Neural cell (in vitro differentiated cells): ENCODE results near the gene GPR17. TPM values are rescaled to one million over a fixed set of nuclear protein-coding genes. Genes with fewer than 3 reads are reported as not detected.

Source experiments
- H2AFZ ChIP-seq: fragments of 200-600, 300-800 bp; sonication (generic), shearing (Covaris generic); 2 replicates; pipeline ENCODE4 v1.6.0; 2014; ENCODE audit warnings: low read depth, mild to moderate bottlenecking, antibody characterized with exemption, low read length, moderate library complexity
- H3F3A ChIP-seq: fragments of 200-600 bp; shearing (Covaris generic); 2 replicates; pipeline ENCODE4 v1.6.1; 2016; ENCODE audit warnings: mild to moderate bottlenecking, moderate library complexity, mixed read lengths, antibody characterized with exemption, low read length; ENCODE audit not compliant: insufficient read depth, poor library complexity, severe bottlenecking
- H3K27ac ChIP-seq: fragments of 200-600, 300-800 bp; sonication (generic), shearing (Covaris generic); 2 replicates; pipeline ENCODE4 v1.5.1; 2014; ENCODE audit warnings: mild to moderate bottlenecking, low read length, moderate library complexity
- H3K27me3 ChIP-seq: fragments of 300-800, 200-600 bp; sonication (generic), shearing (Covaris generic); 2 replicates; pipeline ENCODE4 v1.6.0; 2014; ENCODE audit warnings: mild to moderate bottlenecking, low read depth, low read length, moderate library complexity; ENCODE audit not compliant: insufficient read depth
- H3K36me3 ChIP-seq: fragments of 300-800, 200-600 bp; sonication (generic), shearing (Covaris generic); 2 replicates; pipeline ENCODE4 v1.5.1; 2014; ENCODE audit warnings: mild to moderate bottlenecking, antibody characterized with exemption, low read length, moderate library complexity; ENCODE audit not compliant: insufficient read depth
- H3K4me2 ChIP-seq: fragments of 300-800, 200-600 bp; sonication (generic), shearing (Covaris generic); 2 replicates; pipeline ENCODE4 v1.6.0; 2014; ENCODE audit warnings: mild to moderate bottlenecking, low read length
- H3K4me3 ChIP-seq: fragments of 300-800, 200-600 bp; sonication (generic), shearing (Covaris generic); 2 replicates; pipeline ENCODE4 v1.5.1; 2014; ENCODE audit warnings: mild to moderate bottlenecking, low read length, moderate library complexity
- H3K79me2 ChIP-seq: fragments of 200-600 bp; shearing (Covaris generic); replicated peaks from 2 replicates; pipeline ENCODE4 v1.6.0; 2014; ENCODE audit warnings: mild to moderate bottlenecking, low read length, moderate library complexity; ENCODE audit not compliant: insufficient read depth
- H3K9ac ChIP-seq: fragments of 300-800, 200-600 bp; sonication (generic), shearing (Covaris generic); 2 replicates; pipeline ENCODE4 v1.6.1; 2016; ENCODE audit warnings: mild to moderate bottlenecking, low read length, mixed read lengths
- H3K9me2 ChIP-seq: fragments of 200-600 bp; shearing (Covaris generic); 2 replicates; pipeline ENCODE4 v1.6.1; 2016; ENCODE audit warnings: mild to moderate bottlenecking, low read length, mixed read lengths; ENCODE audit not compliant: insufficient read depth
- H3K9me3 ChIP-seq: fragments of 200-600, 300-800 bp; sonication (generic), shearing (Covaris generic); 2 replicates; pipeline ENCODE4 v1.6.1; 2016; ENCODE audit warnings: mild to moderate bottlenecking, mixed run types, low read length, moderate library complexity, mixed read lengths
- H4K20me1 ChIP-seq: fragments of 200-600 bp; shearing (Covaris generic); 2 replicates; pipeline ENCODE4 v1.6.1; 2016; ENCODE audit warnings: mild to moderate bottlenecking, mixed run types; ENCODE audit not compliant: insufficient read depth
- CTCF ChIP-seq: fragments of 450-650 bp; IDR thresholded peaks from 2 replicates; pipeline ENCODE4 v1.5.1; 2014; ENCODE audit warnings: antibody characterized with exemption, mild to moderate bottlenecking, moderate library complexity; ENCODE audit not compliant: poor library complexity, severe bottlenecking
- EP300 ChIP-seq: fragments of 450-650 bp; conservative IDR thresholded peaks from 2 replicates; pipeline ENCODE4 v1.6.1; 2014; ENCODE audit warnings: antibody characterized with exemption, mild to moderate bottlenecking, moderate library complexity; ENCODE audit not compliant: poor library complexity, severe bottlenecking
- EZH2 ChIP-seq: fragments of 200-600, 300-800 bp; shearing (Covaris generic), sonication (generic); IDR thresholded peaks from 2 replicates; pipeline ENCODE4 v1.6.1; 2014; ENCODE audit warnings: antibody characterized with exemption, low read length, borderline replicate concordance, mild to moderate bottlenecking; ENCODE audit not compliant: insufficient read depth, poor library complexity, severe bottlenecking
- MXI1 ChIP-seq: fragments of 450-650 bp; conservative IDR thresholded peaks from 2 replicates; pipeline ENCODE4 v1.6.1; 2014; ENCODE audit warnings: antibody characterized with exemption, mild to moderate bottlenecking; ENCODE audit not compliant: poor library complexity, severe bottlenecking
- POLR2AphosphoS5 ChIP-seq: IDR thresholded peaks from 2 replicates; pipeline ENCODE4 v1.6.1; 2012
- RAD21 ChIP-seq: fragments of 450-650 bp; conservative IDR thresholded peaks from 2 replicates; pipeline ENCODE4 v1.6.1; 2014; ENCODE audit warnings: antibody characterized with exemption, mild to moderate bottlenecking, moderate library complexity
- REST ChIP-seq: IDR thresholded peaks from 2 replicates; pipeline ENCODE4 v1.6.1; 2012; ENCODE audit warnings: borderline replicate concordance
- SMC3 ChIP-seq: fragments of 450-650 bp; conservative IDR thresholded peaks from 2 replicates; pipeline ENCODE4 v1.6.1; 2014; ENCODE audit warnings: antibody characterized with exemption, mild to moderate bottlenecking, moderate library complexity; ENCODE audit not compliant: poor library complexity
- TAF1 ChIP-seq: IDR thresholded peaks from 2 replicates; pipeline ENCODE4 v1.6.1; 2012; ENCODE audit warnings: low read depth
- polyA plus RNA-seq: library from polyadenylated mRNA; depleted of rRNA; stranded (reverse); fragments of >200 nt; gene quantifications from 2 replicates; pipeline ENCODE4 v1.2.3, GENCODE V29; 2014

Gene GPR17
- polyA plus RNA-seq, 1 donor from 2014 or later: not detected

- H3K27me3 ChIP-seq: no peaks in the 10 kb centered on the region
- no peak overlapping the region for H3K4me2 ChIP-seq
- no peaks in the 10 kb centered on the region for H3K9me2 ChIP-seq
- no peaks in the 10 kb centered on the region for H3K36me3 ChIP-seq
- no peaks in the 10 kb centered on the region for H4K20me1 ChIP-seq
- TF ChIP-seq MXI1 (no peak), REST (no peak), CTCF (no peak), TAF1 (no peak), RAD21 (no peak), POLR2AphosphoS5 (no peak), EZH2 (no peak), SMC3 (no peak)
- no peaks in the 10 kb centered on the region for H3K9me3 ChIP-seq
- no peak overlapping the region for H3K27ac ChIP-seq
- no peaks in the 10 kb centered on the region for H3K79me2 ChIP-seq
- H3K4me3 ChIP-seq: no peak overlapping the region
- no peak overlapping the region for H2AFZ ChIP-seq
- H3F3A ChIP-seq: no peaks in the 10 kb centered on the region
- H3K9ac ChIP-seq: no peak overlapping the region
These were observed 2.4 kb upstream of the GPR17 start for GRCh38 chr2:127643439-127644065.

- H3K27me3 ChIP-seq: no peaks in the 10 kb centered on the region
- H3K4me2 ChIP-seq: no peak overlapping the region
- no peaks in the 10 kb centered on the region for H3K9me2 ChIP-seq
- no peaks in the 10 kb centered on the region for H3F3A ChIP-seq
- H3K36me3 ChIP-seq: no peaks in the 10 kb centered on the region
- no peak overlapping the region for H3K27ac ChIP-seq
- H2AFZ ChIP-seq: no peak overlapping the region
- no peak overlapping the region for H3K4me3 ChIP-seq
- no peaks in the 10 kb centered on the region for H4K20me1 ChIP-seq
- no peak overlapping the region for H3K9ac ChIP-seq
- TF ChIP-seq SMC3 (no peak), RAD21 (no peak), MXI1 (no peak), EZH2 (no peak), TAF1 (no peak), REST (no peak), POLR2AphosphoS5 (no peak), CTCF (no peak), EP300 (no peak)
- H3K79me2 ChIP-seq: no peaks in the 10 kb centered on the region
- no peaks in the 10 kb centered on the region for H3K9me3 ChIP-seq
These were observed 1.6 kb upstream of the GPR17 start for GRCh38 chr2:127644066-127645025.
